PC-9 (cell line): Measurements from ENCODE around the gene FCN1. TPM values are rescaled to one million over a fixed set of nuclear protein-coding genes. Genes with fewer than 3 reads are reported as not detected.

ENCODE experiments used
- BruUV-seq: library from RNA; stranded (reverse); fragments of 400-500 nt; replicated peaks from 2 replicates; lab custom pipeline; 2021; lab: Mats Ljungman, UMichigan
- CTCF ChIA-PET: fragments of 300-600 bp; sonication (Branson Sonifier 250); formaldehyde crosslinking; loops from one replicate; lab custom pipeline; 2022; ENCODE audit warnings: antibody characterized with exemption; lab: Charles Lee
- POLR2A ChIA-PET: fragments of 300-600 bp; sonication (Branson Sonifier 250); formaldehyde crosslinking; loops from one replicate; lab custom pipeline; 2022; ENCODE audit warnings: antibody characterized with exemption; ENCODE audit not compliant: unreplicated experiment; lab: Charles Lee
- DNase-seq, 2 experiments: peaks; one replicate each; pipeline versions ENCODE4 v3.0.0 to v3.0.0-alpha.2; 2015 to 2022; ENCODE audit warnings: mixed read lengths in 1 of 2
- H2AFZ ChIP-seq: fragments of 200-600 bp; sonication (generic); 2 replicates; pipeline ENCODE4 v1.8.1; 2017; ENCODE audit warnings: antibody characterized with exemption
- H3F3A ChIP-seq: fragments of 200-600 bp; sonication (generic); 2 replicates; pipeline ENCODE4 v1.8.1; 2017; ENCODE audit warnings: antibody characterized with exemption, mild to moderate bottlenecking, low read depth; ENCODE audit not compliant: insufficient read depth
- H3K27ac ChIP-seq: fragments of 200-600 bp; sonication (generic); 2 replicates; pipeline ENCODE4 v1.6.1; 2016; ENCODE audit warnings: mixed run types
- H3K27me3 ChIP-seq: fragments of 200-600 bp; sonication (generic); 2 replicates; pipeline ENCODE4 v1.6.1; 2016; ENCODE audit warnings: low read depth, mixed run types; ENCODE audit not compliant: insufficient read depth
- H3K36me3 ChIP-seq: fragments of 200-600 bp; sonication (generic); 2 replicates; pipeline ENCODE4 v1.6.1; 2016; ENCODE audit warnings: low read depth, mixed run types
- H3K4me1 ChIP-seq: fragments of 200-600 bp; sonication (generic); replicated peaks from 2 replicates; pipeline ENCODE4 v1.6.1; 2016; ENCODE audit warnings: mixed run types; ENCODE audit not compliant: insufficient read depth
- H3K4me2 ChIP-seq: fragments of 200-600 bp; sonication (generic); 2 replicates; pipeline ENCODE4 v1.6.1; 2017; ENCODE audit warnings: mixed run types
- H3K4me3 ChIP-seq: fragments of 200-600 bp; sonication (generic); 2 replicates; pipeline ENCODE4 v1.6.1; 2016; ENCODE audit warnings: mixed run types
- H3K79me2 ChIP-seq: fragments of 200-600 bp; sonication (generic); 2 replicates; pipeline ENCODE4 v1.6.1; 2017; ENCODE audit warnings: low read depth, mixed run types
- H3K9me2 ChIP-seq: fragments of 200-600 bp; sonication (generic); 2 replicates; pipeline ENCODE4 v1.8.1; 2017; ENCODE audit warnings: mild to moderate bottlenecking; ENCODE audit not compliant: insufficient read depth
- H3K9me3 ChIP-seq: fragments of 200-600 bp; sonication (generic); 2 replicates; pipeline ENCODE4 v1.8.1; 2016; ENCODE audit warnings: low read depth; ENCODE audit not compliant: insufficient read depth
- H4K20me1 ChIP-seq: fragments of 200-600 bp; sonication (generic); 2 replicates; pipeline ENCODE4 v1.8.1; 2017; ENCODE audit not compliant: insufficient read depth
- CTCF ChIP-seq: fragments of 200-600 bp; sonication (generic); conservative IDR thresholded peaks from 2 replicates; pipeline ENCODE4 v1.6.1; 2017; ENCODE audit warnings: mixed run types, antibody characterized with exemption, mild to moderate bottlenecking, moderate library complexity
- EZH2 ChIP-seq: fragments of 200-600 bp; sonication (generic); IDR thresholded peaks from 2 replicates; pipeline ENCODE4 v1.8.0; 2017; ENCODE audit warnings: antibody characterized with exemption, low read depth
- intact Hi-C: fragments of 100-400 bp; cut with micrococcal nuclease; formaldehyde crosslinking; loops from one replicate; pipeline ENCODE4 v1.10.0; 2022; ENCODE audit not compliant: unreplicated experiment
- total RNA-seq: library from RNA; stranded (reverse); gene quantifications from 2 replicates; pipeline ENCODE4 v1.2.3, GENCODE V29; 2021

Gene FCN1
- total RNA-seq, 1 experiment from 2014 or later, result not detected

GRCh38 chr9:134945509-134946275, 28.0 kb upstream of the FCN1 start:
- DNase-seq, result no peak
- Histone ChIP-seq H3K4me1 (no peaks in the 10 kb centered on the region), H4K20me1 (peaks cover 6% of the 10 kb centered on the region; the same call in 1 of the 2 replicates), H3K9me2 (no peaks in the 10 kb centered on the region), H3K27ac (no peak overlapping the region), H3K4me2 (no peak overlapping the region), H3K9me3 (no peaks in the 10 kb centered on the region), H3K79me2 (no peaks in the 10 kb centered on the region), H3K36me3 (no peaks in the 10 kb centered on the region), H2AFZ (no peak overlapping the region), H3F3A (no peaks in the 10 kb centered on the region), H3K4me3 (no peak overlapping the region), H3K27me3 (peaks cover 94% of the 10 kb centered on the region)
- CTCF ChIA-PET, result no interaction called here
- TF ChIP-seq EZH2 (no peak), CTCF (no peak)
- POLR2A ChIA-PET, result no interaction called here
- BruUV-seq, result no TSS peak
- intact Hi-C loops, result no loop called here

- ChIA-PET CTCF (no interaction called here), POLR2A (no interaction called here)
- BruUV-seq, result no TSS peak
These were observed 27.2 kb upstream of the FCN1 start for GRCh38 chr9:134944916-134945315.

GRCh38 chr9:134944351-134944802, 26.7 kb upstream of the FCN1 start:
- no TSS peak for BruUV-seq
- Histone ChIP-seq H3F3A (no peaks in the 10 kb centered on the region), H3K27me3 (peaks cover 94% of the 10 kb centered on the region), H3K4me2 (no peak overlapping the region), H3K27ac (no peak overlapping the region), H3K36me3 (no peaks in the 10 kb centered on the region), H2AFZ (no peak overlapping the region), H4K20me1 (peaks cover 6% of the 10 kb centered on the region; the same call in 1 of the 2 replicates), H3K4me3 (no peak overlapping the region), H3K4me1 (no peaks in the 10 kb centered on the region), H3K9me2 (no peaks in the 10 kb centered on the region), H3K79me2 (no peaks in the 10 kb centered on the region), H3K9me3 (no peaks in the 10 kb centered on the region)
- intact Hi-C loops, result no loop called here
- CTCF ChIA-PET, result no interaction called here
- no peak for DNase-seq
- TF ChIP-seq EZH2 (0 out of 2 replicates have a peak, but pooled peaks have one; percentile 67), CTCF (no peak)
- POLR2A ChIA-PET, result no interaction called here

More at GRCh38 chr9:134944916-134945315, 27.2 kb upstream of the FCN1 start:
- no peak overlapping the region for H2AFZ ChIP-seq
- H3K4me2 ChIP-seq, result no peak overlapping the region
- H3K9me3 ChIP-seq, result no peaks in the 10 kb centered on the region
- no peaks in the 10 kb centered on the region for H3K4me1 ChIP-seq
- no peak overlapping the region for H3K27ac ChIP-seq
- no peaks in the 10 kb centered on the region for H3K9me2 ChIP-seq
- no peaks in the 10 kb centered on the region for H3K79me2 ChIP-seq
- H3F3A ChIP-seq, result no peaks in the 10 kb centered on the region
- TF ChIP-seq CTCF, result no peak
- peaks cover 94% of the 10 kb centered on the region for H3K27me3 ChIP-seq
- intact Hi-C loops, result no loop called here
- no peaks in the 10 kb centered on the region for H3K36me3 ChIP-seq
- H4K20me1 ChIP-seq, result peaks cover 6% of the 10 kb centered on the region; the same call in 1 of the 2 replicates
- no peak for DNase-seq
- H3K4me3 ChIP-seq, result no peak overlapping the region
